ENCODE data around the gene GFOD1.
"Not testable (repeated sequence)": the region's sequence is repeated elsewhere in the genome, so short reads cannot be mapped to it uniquely, and the experiment has no call there.

GFOD1 gene

GRCh38 chr6:13511913-13512717 lies 24.7 kb upstream of the GFOD1 start:
- no peak for DNase-seq (ENCODE audit: low read depth)

GRCh38 chr6:13511141-13511571 lies 23.8 kb upstream of the GFOD1 start:
- not testable (repeated sequence) for DNase-seq (ENCODE audit: low read depth)

GRCh38 chr6:13510433-13510832 lies 23.0 kb upstream of the GFOD1 start:
- DNase-seq (ENCODE audit: low read depth), result not testable (repeated sequence)

- DNase-seq (ENCODE audit: low read depth), result no peak
These were observed 21.6 kb upstream of the GFOD1 start for GRCh38 chr6:13508711-13509705.

GRCh38 chr6:13507306-13507860 lies 20.0 kb upstream of the GFOD1 start:
- no peak for DNase-seq (ENCODE audit: low read depth)

GRCh38 chr6:13505345-13505734 lies 17.9 kb upstream of the GFOD1 start:
- DNase-seq (ENCODE audit: low read depth), result no peak

- no peak for DNase-seq (ENCODE audit: low read depth)
These were observed 17.4 kb upstream of the GFOD1 start for GRCh38 chr6:13504611-13505344.

- no peak for DNase-seq (ENCODE audit: low read depth)
These were observed 13.5 kb upstream of the GFOD1 start for GRCh38 chr6:13500915-13501314.

- no peak for DNase-seq (ENCODE audit: low read depth)
These were observed 12.9 kb upstream of the GFOD1 start for GRCh38 chr6:13500264-13500663.

GRCh38 chr6:13496513-13497190 lies 9.3 kb upstream of the GFOD1 start:
- no peak for DNase-seq (ENCODE audit: low read depth)

GRCh38 chr6:13495818-13496217 lies 8.4 kb upstream of the GFOD1 start:
- DNase-seq (ENCODE audit: low read depth), result no peak

GRCh38 chr6:13495112-13495776 lies 7.8 kb upstream of the GFOD1 start:
- no peak for DNase-seq (ENCODE audit: low read depth)

GRCh38 chr6:13494137-13494536 lies 6.7 kb upstream of the GFOD1 start:
- no peak for DNase-seq (ENCODE audit: low read depth)

GRCh38 chr6:13493147-13493546 lies 5.7 kb upstream of the GFOD1 start:
- DNase-seq (ENCODE audit: low read depth), result no peak

GRCh38 chr6:13492357-13492756 lies 5.0 kb upstream of the GFOD1 start:
- DNase-seq (ENCODE audit: low read depth), result no peak

GRCh38 chr6:13491538-13491937 lies 4.1 kb upstream of the GFOD1 start:
- DNase-seq (ENCODE audit: low read depth), result no peak

GRCh38 chr6:13490402-13490801 lies 3.0 kb upstream of the GFOD1 start:
- DNase-seq (ENCODE audit: low read depth), result no peak

- DNase-seq (ENCODE audit: low read depth), result no peak
These were observed 1.5 kb upstream of the GFOD1 start for GRCh38 chr6:13488896-13489237.

- DNase-seq (ENCODE audit: low read depth), result no peak
These were observed 855 bp upstream of the GFOD1 start for GRCh38 chr6:13488015-13488895.

- DNase-seq (ENCODE audit: low read depth), result no peak
These were observed 700 bp downstream of the GFOD1 start for GRCh38 chr6:13486679-13487121.
